ENCODE results near the gene VAV2.

VAV2 gene

GRCh38 chr9:133991964-133992779, at the start of gene VAV2:
Gene VAV2, minus strand, starts transcription at chr9:133992324. Its CDS starts 46 bp downstream, at chr9:133992278.
- DNase-seq = no peak

GRCh38 chr9:134041649-134041962, 49.5 kb upstream of the VAV2 start:
- no peak for DNase-seq

- DNase-seq = no peak
Observed at GRCh38 chr9:134040781-134041648, 48.9 kb upstream of the VAV2 start.

GRCh38 chr9:134040176-134040565, 48.0 kb upstream of the VAV2 start:
- DNase-seq = no peak

GRCh38 chr9:134039386-134040175, 47.5 kb upstream of the VAV2 start:
- DNase-seq = no peak

GRCh38 chr9:134037641-134038040, 45.5 kb upstream of the VAV2 start:
- no peak for DNase-seq

- DNase-seq = no peak
Observed at GRCh38 chr9:134036130-134036529, 44.0 kb upstream of the VAV2 start.

GRCh38 chr9:134035041-134036039, 43.2 kb upstream of the VAV2 start:
- DNase-seq = no peak

- DNase-seq = no peak
Observed at GRCh38 chr9:134034215-134035040, 42.3 kb upstream of the VAV2 start.

GRCh38 chr9:134033516-134034214, 41.5 kb upstream of the VAV2 start:
- DNase-seq = no peak

- DNase-seq = no peak
Observed at GRCh38 chr9:134032456-134033222, 40.5 kb upstream of the VAV2 start.

GRCh38 chr9:134031783-134032182, 39.7 kb upstream of the VAV2 start:
- no peak for DNase-seq

- no peak for DNase-seq
Observed at GRCh38 chr9:134030821-134031470, 38.8 kb upstream of the VAV2 start.

GRCh38 chr9:134029248-134030226, 37.4 kb upstream of the VAV2 start:
- DNase-seq = no peak

GRCh38 chr9:134028575-134029247, 36.6 kb upstream of the VAV2 start:
- DNase-seq = no peak

GRCh38 chr9:134028076-134028475, 36.0 kb upstream of the VAV2 start:
- DNase-seq = no peak

GRCh38 chr9:134027561-134027960, 35.4 kb upstream of the VAV2 start:
- DNase-seq = no peak
